ELF-1 (cell line): ENCODE results near the gene PLEKHA1.

ENCODE experiments used
- DNase-seq: peaks from one replicate; pipeline ENCODE4 v3.0.0-alpha.2; 2016; ENCODE audit warnings: low read depth, low spot score

PLEKHA1 gene

DNA sequence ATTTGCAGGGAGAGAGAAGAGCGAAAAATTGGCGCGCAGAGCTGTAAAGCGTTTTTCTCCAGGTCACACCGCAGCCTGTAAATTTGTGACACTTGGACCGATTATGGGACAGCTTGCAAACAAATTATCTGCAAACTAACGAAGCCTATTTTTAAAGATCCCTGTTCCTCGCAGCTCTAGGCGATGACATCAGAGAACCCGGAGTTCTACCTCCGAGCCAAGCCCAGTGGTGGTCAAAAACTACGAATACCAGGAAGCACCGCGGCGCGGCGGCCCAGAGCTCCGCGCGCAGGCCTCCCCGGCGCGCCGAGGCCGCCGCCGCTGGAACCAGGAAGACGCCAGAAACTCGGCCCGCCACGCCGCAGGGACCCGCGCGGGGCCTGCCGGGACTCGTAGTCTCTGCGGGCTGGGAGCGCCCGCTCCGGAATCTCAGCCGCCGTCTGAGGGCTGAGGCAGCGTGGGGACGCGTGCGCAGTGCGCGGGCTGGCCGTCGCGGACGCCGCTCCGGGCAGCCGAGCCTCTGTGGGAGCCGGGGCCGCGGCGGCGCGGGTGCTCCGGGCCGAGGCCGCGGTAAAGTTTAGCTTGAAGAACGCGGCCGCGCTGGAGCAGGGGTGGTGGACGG, at the start of gene PLEKHA1:
TSS of gene PLEKHA1 (plus strand) at position 472 of the 622 bp plus-strand sequence. CDS start 18,493 bp downstream, outside the sequence.
- DNase-seq, result peak; percentile 96

DNA sequence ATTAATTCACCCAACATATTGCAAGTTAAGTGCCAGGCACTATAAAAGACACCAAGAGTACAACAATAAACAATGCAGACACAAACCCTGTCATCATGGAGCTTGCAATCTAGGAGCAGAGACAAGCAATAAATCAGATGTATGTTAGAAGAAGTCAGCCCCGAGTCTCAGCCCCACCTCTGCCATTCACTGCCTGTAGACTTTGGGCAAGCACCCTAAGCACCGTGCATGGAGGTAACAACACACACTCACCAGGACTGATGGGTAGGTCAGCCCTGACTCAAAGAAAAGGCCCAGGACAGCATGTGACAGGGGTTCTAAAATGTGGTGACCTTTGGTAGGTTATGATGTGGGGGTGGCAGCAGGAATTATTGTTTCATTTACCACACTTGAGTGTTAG, 49.3 kb upstream of the PLEKHA1 start:
- no peak for DNase-seq

DNA sequence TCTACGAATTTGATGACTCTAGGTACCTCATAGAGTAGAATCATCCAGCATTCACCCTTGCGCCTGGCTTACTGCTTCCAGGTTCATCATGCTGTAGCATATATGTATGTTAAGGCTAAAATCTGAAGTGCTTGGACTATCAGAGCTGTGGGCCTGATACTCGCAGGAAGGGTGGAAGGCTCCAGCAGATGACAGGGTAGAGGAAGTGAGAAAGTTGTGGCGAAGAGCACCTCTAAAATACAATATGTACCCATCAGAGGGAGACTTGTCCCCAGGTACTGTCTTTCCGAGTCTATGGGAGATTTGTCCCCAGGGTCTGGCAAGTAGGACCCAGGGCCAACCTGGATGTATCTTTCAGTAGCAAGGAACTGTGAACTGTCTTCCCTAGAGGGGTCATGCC, 48.1 kb upstream of the PLEKHA1 start:
- DNase-seq, result no peak

DNA sequence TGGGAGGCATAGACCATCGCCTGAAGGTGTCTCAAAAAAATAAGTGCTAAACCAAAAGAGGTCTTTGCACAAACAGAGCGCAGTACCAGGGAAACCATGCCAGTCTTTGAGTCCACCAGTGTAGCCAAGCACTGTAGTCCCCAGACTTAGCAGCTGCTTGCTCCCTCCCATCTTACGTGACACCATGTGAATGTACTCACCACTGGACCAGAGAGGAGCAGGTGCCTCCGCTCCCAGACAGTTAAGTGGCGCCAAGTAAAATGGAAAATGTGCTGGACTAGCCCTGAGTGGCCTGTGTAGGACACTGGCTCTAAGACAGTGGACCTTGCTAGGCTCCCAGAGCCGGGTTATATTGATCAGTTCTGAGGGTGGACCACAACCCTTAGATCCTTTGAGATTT, 47.7 kb upstream of the PLEKHA1 start:
- DNase-seq, result no peak

DNA sequence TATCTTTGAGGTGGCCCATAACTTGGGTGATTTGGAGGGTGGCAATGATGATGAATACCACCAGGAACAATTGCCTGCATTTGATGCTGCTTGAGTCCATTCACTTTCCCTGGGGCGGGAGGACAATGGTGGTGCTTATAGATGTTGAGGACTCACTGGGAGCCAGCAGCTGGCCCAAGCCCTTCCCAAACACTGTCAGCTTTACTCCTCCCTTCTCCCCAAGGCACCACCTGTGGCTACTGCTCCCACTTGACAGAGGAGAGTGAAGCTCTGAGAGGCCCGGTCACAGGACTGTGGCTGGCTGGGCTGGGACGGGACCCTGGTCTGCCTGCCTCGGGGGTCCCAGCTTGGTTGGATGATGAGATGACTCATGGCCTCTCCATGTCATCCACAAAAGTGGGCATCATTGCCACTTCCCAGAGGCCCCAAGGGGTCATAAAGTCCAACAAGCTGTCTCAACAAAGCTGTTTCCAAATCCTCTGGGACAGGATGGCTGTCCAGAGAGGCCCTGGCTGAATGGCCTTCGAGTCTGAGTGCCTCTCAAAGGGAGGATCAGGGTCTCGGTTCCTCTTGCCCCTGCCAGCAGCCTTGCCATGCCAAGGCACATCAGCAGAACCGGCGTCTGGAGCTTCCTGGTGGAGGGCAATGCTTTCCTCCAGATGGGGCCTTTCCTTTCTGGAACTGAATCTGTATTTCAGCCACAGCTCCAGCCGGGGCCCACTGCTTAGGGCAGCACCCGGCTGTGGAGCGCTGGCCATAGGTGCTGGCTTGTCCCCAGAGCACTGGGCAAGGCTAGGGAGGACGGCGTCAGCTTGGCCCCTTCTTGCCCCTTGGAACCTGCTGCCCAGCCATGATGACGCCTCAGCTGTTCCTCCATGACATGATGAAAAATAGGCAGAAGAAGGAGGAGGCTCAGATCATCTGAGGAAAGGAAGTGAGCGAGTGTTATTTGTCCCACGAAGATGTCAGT, 47.0 kb upstream of the PLEKHA1 start:
- no peak for DNase-seq

DNA sequence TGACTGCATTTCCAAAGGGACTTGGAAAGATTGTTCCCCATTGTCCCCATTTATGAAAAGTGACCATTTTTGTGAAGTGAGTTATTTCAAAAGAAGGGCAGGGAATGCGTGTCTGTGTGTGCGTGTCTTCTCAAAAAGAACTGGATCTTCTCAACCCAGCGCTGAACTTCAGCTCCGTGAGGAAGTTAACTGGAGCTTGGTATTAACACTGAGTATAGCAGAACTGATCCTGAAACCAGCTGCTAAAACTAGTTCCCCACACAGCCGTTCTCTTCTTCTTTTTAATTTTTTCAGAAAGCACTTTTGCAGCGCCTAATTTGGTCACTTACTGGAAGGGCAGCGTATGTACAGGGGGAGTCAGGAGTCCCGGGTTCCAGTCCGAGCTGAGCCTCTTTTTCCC, 45.8 kb upstream of the PLEKHA1 start:
- DNase-seq, result no peak

DNA sequence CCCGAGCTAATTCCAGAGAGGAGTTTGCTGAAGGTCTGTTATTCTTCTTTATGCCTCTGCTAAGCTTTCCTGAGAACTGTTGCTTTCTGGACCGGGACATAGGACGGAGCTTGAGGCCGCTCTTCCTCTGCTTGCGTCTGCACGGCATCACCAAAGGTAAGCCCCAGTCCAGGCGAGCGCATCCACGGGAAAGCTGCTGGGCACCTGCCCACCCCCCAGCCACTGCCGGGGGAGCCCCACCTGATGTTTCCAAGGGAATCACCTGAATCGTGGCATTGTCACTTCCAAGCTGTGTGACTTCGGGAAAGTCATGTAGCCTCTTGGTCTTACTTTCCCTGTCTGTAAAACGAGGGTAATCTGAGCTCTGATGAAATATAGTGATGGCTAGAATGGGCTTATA, 45.1 kb upstream of the PLEKHA1 start:
- DNase-seq, result no peak

DNA sequence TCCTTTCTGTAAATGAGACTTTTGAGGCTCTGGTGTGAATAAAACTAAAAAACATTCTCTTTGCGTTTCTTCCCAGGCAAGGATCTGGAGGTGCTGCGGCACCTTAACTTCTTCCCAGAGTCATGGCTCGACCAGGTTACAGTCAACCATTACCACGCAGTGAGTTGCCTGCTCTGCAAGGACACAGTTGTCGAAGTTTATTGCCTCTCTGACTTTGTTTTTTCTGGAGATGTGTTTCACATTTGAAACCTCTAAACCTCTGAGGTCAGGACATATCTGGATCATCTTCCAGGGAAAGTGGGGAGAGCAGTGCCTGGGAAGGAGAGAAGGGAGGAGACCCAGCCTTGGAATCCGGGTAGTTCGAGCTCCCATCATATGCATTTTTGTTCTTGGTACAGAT, 43.4 kb upstream of the PLEKHA1 start:
- no peak for DNase-seq

DNA sequence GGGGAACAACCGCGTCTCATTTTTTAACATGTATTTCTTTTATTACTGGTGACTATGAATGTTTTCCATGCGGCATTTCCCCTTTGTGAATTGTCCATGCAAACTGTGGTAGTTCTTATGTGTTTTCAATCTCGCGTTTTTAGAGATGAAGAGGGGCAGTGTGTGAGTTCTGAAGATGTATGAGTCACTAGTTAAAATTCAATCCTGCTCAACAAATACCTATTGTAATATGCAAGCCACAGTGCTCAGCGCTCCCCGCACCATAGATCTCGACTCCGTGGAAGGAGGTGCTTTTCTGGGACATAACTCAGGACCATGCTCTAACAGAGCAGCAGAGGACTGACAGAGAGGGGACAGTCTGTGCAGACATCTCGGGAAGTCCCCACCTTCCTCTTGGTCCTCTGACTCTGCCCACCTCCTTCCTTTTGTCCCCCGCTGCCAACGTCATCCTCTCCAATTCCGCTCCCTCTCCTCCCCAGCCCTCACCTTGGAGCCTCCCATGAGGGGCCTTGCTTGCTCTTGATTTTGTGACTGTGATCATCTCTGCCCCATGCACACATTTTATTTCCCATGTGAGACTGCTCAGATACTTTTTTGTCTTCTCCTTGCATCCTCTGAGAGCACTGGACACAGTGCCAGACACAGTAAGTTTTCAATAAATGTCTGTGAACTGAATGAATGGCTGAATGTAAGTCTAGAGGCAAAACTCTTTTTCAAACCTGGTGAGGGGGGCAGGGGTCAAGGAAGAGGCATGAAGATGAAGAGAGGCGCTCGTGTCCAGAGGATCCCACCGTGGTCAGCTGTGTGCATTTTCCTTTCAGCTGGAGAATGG, 42.7 kb upstream of the PLEKHA1 start:
- DNase-seq, result no peak

DNA sequence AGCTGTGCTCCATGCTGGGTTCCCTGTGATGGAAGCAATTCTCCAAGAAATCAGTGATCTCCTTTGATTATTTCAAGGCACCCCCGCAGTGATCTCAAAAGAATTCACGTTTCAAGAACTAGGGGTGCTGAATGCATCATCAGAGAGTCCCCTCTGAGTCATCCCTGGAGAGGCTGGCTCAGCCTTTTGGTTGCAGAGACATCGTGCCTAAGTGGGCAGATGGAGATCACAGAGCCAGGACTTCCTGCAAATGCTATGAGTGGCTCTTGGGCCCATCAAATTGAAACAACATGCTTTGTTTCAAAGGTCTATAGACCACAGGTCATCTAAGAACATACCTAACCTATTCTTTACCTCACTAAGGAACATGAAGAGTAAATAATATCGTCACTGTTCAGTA, 41.5 kb upstream of the PLEKHA1 start:
- DNase-seq, result no peak

DNA sequence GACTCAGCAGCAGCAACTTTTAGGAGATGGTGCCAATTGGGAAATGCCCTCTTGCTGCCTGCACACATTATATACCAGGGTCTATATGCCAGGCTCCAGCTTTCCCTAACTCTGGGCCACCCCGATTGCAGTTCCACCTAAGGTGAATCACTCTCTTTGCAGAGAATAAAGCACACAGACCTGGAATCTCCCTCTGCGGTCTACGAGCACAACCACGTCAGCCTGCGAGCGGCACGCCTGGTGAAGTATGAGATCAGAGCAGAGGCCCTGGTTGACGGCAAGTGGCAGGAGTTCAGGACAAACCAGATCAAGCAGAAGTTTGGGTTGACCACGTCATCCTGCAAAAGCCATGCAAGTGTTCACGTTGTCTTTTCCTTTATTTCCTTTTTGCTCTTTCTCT, 38.2 kb upstream of the PLEKHA1 start:
- DNase-seq, result no peak

DNA sequence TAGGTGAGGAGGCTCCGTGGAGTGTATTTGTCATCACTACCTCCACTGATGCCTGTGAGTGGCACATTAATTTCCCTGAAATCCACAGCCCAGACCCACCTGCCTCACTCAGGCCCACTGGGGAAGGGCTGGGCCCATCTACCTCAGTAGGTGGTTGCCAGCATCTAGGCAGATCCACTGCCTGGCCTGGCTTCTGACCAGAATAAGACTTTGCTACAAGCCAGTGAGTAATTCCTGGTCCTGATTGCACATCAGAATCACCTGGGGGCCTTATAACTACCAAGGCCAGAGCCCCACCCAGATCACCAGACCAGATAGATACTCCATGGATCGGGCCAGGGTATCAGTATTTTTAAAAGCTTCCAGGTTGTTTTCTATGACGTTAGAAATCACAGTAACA, 37.5 kb upstream of the PLEKHA1 start:
- DNase-seq, result no peak

DNA sequence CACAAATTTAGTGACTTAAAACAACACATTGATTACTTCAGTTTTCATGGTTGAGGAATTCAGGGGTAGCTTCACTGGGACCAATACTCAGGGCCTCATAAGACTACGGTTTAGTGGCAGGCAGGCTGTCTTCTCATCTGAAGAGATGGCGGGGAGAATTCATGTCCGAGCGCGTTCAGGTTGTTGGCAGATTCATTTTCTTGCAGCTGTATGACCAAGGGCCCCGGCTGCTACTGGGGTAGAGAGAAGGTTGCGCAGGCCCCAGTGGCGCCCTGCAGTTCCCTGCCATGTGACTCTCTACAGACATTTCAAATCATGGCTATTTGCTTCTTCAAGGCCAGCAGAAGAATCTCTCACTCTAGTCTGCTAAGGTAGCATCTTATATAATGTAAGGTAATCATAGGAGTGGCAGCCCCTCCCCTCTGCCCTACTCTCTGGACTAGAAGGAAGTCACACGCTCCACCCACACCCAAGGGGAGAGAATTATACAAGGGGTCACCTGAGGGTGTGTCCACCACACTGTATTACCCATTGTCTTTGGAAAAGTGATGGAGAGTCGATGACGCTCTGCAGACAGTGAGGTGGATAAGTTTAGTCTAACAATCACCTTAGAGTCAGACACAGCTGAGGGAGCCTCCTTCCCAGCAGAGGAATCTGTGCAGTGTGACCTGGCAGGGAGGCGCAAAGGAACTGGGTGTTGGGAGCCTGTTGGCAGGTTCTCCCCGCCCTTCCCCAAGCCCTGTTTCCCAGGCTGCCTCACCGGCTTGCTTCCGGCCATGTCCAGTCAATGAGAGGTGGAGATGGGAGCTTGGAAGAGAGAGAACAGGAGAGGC, 35.7 kb upstream of the PLEKHA1 start:
- no peak for DNase-seq

DNA sequence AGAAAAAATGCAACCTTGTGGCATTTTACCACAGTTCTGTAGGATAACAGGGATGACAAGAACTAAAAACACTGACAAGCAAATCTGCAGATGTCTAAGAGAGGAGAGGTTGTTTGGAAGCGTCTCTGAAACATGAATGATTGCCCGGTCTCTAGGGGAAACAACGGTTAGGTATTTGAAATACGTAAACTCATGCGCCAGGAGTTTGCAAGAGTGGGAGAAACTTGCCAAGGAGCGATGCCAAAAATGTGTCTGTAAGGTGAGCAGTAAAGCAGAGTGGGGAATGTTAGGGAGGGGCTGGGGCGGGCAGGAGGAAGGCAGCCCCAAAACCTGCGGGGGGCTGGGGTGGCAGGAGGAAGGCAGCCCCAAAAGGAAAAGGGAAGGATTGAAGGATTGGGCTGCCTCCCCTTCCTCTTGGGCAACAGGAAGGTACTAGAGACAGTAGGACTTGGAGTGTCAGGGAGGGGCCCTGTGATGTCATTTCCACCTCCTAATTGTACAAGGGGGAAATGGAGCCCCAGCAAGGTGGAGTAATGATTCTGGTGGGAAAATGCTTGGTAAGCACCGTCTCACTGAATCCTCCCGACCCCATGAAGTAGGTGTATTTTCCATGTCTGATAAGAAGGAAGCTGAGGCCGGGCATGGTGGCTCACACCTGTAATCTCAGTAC, 33.2 kb upstream of the PLEKHA1 start:
- DNase-seq, result no peak

DNA sequence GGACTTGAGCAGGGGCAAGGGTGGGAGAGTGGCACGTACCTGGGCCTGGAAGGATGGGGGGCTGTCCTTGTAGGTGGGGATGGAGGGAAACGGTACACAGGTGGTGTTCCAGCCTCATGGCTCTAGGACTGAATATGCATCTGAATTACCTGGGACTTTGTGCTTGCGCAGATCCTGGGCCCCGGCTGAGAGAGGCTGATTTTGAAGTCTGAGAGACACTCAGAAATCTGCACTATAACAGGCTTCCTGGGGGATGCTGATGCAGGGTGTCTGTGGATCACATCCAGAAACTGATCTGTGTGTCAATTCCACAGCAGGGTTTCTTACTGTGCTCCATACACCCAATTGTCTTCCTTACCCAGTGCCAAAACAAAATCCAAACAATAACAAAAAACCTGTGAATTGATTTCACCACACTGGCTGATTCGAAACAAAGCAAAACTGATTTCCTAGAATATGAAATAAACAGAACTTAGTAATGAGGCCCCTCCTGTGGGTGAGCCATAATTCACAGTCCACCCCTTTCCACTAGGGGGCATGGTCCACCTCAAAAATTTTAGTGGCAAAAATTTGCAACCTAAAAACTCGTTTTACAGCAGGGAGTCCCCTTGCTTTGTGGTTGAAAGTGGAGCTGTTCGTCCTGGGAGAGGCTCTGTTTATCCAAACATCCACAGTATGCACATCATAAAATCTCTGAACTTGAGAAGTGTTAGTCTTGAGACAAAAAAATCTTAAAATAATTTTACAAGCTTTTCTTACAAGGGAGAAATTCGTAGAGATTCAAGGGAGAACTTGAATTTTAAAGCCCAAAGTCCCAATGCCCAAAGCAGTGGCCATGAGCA, 32.0 kb upstream of the PLEKHA1 start:
- peak; percentile 51 for DNase-seq

DNA sequence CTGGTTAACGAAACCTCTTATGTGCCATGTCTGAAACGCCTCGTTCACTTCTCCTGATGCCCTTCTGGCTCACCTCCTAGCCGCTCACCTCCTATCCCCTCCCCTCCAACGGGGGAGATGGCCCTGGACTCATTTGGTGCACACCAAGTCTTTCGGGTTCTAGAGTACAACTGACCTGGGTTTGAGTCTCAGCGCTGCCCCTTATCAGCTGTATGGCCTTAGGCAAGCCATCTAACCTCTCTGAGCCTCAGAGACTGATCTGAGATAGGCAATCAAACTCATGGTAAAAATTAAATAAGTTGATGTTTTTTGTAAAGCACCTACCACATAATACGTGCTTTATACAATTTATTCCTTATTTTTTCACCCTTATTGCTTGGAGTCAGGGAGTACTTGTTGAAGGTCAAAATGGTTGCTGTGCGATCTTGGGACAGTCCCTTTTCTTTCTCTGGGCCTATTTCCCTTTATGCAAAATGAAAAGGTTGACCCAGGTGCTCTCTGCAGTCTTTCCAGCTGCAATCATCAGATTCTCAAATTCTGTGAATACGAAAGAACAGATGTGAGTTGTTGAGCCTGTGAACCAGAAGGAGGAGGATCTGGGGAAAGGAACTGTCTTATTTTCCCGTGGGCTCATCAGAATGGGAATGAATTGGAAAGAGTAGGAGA, 31.2 kb upstream of the PLEKHA1 start:
- DNase-seq, result no peak

DNA sequence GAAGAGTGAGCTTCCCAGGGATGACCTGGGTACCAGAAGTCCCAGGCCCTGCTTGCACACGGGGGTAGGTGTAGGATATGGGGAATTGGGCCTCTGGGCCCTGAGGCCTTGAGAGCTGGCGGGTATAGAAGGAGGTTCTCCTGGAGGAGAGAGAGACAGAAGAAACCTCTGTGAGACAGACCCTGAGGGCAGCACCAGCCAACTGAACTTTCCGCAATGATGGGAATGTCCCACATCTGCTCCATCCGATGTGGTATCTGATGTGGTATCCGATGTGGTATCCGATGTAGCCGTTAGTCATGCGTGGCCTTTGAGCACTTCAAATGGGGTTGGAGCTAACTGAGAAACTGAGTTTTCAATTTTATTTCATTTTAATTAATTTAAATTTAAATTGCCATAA, 30.6 kb upstream of the PLEKHA1 start:
- no peak for DNase-seq

DNA sequence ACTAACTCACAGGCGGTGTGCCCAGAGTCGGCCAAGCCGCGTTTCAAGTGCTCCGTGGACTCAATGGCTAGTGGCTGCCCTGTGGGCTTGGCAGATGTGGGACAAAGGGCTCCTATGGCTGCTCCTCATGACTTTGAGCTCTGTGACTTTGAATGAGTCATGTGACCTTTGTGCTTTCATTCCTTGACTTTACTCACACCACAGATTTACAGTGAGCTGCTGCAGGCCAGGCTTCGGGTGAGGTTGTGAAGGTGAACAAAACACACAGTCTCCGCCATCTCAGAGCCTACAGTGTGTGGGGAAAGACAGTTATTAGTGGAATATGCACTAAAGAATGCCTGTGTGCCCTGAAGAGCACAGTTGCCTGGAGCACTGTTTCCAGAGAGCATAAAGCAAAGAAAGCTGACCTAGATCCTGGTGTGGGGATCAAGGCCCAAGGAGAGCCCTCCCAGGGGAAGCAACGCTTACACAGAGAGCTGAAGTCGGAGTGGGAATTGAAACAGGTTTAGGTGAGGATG, 29.7 kb upstream of the PLEKHA1 start:
- DNase-seq, result no peak

DNA sequence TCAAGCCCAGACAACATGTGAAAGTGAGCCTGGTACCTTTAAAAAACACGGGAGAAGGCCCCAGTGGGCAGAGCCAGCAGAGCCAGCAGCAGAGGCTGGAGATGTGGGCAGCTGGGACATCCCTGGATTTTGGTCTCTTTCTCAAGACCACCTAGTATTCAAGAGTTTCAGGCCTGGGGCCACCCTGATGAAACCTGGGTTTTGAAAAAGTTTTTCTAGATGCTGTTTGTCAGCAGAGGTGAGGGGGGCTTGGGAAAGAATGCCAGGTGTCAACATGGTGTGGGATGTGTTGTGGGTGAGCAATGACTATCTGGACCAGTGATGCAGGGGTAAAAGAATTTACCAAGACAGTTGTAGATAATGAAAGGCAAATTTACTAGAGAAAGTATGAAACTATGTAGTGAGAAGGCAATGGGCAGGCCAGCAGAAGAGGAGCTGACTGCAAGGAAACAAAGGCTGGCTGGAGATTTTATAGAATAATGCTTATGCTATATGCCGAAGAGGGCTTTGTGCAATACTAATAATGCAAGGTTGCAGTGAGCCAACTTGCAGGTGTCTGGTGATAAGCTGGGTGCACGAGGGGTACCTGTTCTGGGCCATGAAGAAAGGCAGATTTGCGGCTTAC, 28.1 kb upstream of the PLEKHA1 start:
- no peak for DNase-seq
